GM21423 (cell line): Measurements from ENCODE around the gene DHFR.
"Not testable (repeated sequence)": the region's sequence is repeated elsewhere in the genome, so short reads cannot be mapped to it uniquely, and the experiment has no call there.

Source experiments
- ATAC-seq: cut with Tn5 transposase; IDR thresholded peaks from one replicate; pipeline ENCODE4 v1.9.1; 2021; ENCODE audit warnings: mild to moderate bottlenecking, moderate library complexity; ENCODE audit not compliant: unreplicated experiment

The DHFR gene

GRCh38 chr5:80600943-80601693 is 53.7 kb downstream of the DHFR start:
- no peak for ATAC-seq

GRCh38 chr5:80597500-80597899 is 57.3 kb downstream of the DHFR start:
- ATAC-seq = no peak

DNA sequence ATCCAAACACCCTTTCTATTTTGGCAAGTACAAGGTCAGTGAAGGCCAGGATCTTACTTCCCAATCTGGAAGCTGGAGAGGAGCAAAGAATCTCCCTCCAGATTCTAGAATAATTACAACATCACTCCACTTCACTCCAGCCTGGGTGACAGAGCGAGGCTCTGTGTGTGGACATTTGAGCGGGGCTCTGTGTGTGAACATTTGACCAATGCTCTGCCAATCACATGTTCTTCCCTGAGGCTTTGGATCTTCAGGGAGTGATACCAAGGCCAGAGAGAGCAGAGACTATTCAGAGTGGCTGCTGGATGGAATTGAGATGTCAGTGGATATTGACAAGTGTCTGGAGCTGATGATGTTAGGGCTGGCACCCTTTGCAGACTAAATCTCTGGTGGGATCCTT is 60.0 kb downstream of the DHFR start:
- ATAC-seq = no peak

DNA sequence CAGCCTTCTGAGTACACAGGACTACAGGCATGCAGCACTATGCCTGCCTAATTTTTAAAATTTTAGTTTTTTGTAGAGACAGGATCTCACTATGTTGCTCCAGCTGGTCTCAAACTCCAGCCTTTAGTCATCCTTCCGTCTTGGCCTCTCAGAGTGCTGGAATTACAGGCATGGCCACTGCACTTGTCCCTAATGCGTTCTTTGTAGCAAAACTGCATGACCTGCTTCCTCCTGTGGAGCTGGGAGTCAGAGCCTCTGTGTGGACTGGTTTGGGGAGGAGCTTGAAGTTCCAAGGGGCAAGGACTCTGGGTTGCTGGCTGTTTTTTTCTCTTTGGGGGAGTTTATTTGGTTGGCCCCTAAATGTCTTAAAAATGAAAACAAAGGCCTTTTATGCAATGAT is 62.0 kb downstream of the DHFR start:
- no peak for ATAC-seq

GRCh38 chr5:80592105-80592504 is 62.7 kb downstream of the DHFR start:
- no peak for ATAC-seq

GRCh38 chr5:80591352-80591751 is 63.4 kb downstream of the DHFR start:
- no peak for ATAC-seq

- ATAC-seq = no peak
These were observed 64.0 kb downstream of the DHFR start for GRCh38 chr5:80590766-80591165.

DNA sequence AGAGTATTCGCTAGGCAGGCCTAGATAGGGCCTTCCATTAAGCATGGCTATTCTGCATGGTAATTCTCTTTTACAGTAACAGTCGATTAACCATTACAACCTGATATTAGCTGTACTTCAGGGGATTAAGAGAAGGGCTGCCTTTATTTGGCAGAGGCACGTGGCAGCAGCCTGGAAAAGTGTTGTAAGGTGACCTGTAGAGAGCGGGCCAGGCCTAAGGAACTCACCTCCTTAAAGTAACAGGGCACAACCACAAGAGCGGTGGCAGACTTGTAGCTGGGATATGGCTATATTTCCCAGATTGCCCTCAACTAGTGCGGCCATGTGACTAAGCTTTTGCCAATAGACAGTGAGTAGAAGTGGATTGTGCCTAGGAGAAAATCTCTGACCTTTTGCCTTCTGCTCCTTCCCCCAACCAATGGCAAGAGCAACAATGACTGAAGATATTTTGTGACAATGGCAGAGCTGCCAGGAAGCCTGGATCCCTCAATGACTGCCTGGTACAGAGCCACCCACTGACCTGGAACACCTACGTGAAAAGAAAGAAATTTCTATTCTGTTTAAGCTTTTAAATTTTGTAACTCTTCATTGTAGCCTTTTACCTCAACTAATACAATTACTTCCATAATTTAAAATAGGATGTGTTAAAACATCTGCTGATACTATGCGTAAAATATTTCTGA is 65.8 kb downstream of the DHFR start:
- no peak for ATAC-seq

DNA sequence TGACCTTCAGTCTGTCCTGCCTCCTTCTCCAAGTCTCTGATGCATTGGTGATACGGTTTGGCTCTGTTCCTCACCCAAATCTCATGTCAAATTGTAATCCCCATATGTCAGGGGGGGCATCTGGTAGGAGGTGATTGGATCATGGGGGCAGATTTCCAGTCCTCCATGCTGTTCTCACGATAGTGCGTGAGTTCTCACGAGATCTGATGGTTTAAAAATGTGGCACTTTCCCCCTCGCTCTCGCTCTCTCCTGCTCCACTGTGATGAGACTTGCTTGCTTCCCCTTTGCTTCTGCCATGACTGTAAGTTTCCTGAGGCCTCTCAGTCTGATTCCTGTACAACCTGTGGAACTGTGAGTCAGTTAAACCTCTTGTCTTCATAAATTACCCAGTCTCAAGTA is 70.0 kb downstream of the DHFR start:
- ATAC-seq = no peak

- ATAC-seq = not testable (repeated sequence)
These were observed 74.5 kb downstream of the DHFR start for GRCh38 chr5:80580291-80580690.

DNA sequence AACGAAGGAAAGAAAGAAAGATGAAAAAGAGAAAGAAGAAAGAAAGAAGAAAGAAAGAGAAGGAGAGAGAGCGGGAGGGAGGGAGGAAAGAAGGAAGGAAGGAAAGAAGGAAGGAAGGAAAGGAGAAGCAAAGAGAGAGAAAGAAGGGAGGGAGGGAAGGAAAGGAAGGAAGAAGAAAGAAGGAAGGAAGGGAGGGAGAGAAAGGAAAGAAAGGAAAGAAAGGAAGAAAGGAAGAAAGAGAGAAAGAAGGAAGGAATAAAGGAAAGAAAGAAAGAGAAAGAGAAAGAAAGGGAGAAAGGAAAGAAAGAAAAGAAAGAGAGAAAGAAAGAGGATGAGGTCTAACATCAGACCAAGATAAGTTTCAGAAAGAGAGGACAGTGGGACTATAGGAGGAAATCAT is 75.7 kb downstream of the DHFR start:
- ATAC-seq = no peak

DNA sequence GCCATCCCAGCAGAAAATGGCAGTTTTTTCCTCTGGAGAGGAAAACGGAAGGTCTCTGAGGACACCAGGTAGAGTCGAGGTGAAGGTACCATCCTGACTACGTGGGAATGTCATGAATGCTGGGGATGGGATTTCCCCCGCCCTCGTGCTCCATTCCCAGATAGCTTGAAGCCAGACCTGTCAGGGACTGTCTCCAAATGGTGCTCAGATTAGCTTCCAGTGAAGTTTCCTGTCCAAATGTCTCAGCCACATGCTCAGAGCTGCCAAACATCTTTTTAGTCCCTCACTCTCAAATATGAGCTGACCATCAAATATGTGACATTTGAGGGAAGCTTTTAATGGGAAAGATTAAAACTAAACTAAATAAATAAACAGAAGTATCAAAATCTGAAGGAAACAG is 77.1 kb downstream of the DHFR start:
- no peak for ATAC-seq

DNA sequence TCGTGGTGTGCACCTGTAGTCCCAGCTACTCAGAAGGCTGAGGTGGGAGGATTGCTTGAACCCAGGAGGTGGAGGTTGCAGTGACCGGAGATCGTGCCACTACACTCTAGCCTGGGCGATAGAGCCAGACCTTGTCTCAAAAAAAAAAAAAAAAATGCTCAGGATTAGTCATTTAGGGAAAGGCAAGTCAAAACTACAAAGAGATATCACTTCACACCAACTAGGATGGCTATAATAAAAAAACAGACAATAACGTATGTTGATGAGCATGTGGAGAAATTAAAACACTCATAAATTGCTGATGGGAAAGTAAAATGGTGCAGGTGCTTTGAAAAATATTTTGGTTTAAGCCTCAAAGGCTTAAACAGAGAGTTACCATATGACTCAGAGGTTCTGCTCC is 78.4 kb downstream of the DHFR start:
- ATAC-seq = no peak
